ENCODE data around the gene SLC6A1. TPM values are rescaled to one million over a fixed set of nuclear protein-coding genes. Genes with fewer than 3 reads are reported as not detected.

SLC6A1 gene
- total and polyA plus RNA-seq, 2 of the 13 experiments (the other 11 are each of a cell fraction or from before 2014, with no cell fraction given): not detected

GRCh38 chr3:11009898-11010297 is 17.4 kb downstream of the SLC6A1 start:
- no peak overlapping the region for H3K27ac ChIP-seq (ENCODE audit: extremely low read length, insufficient read depth, low read length)
- H2AFZ ChIP-seq (ENCODE audit: low read length): no peak overlapping the region
- no peak overlapping the region for H3K9ac ChIP-seq (ENCODE audit: insufficient read depth, low read depth, low read length)
- WGBS (ENCODE audit: low lambda C conversion rate): 35% methylated on average over 3 of the region's 4 CpGs
- no peaks in the 10 kb centered on the region for H3K36me3 ChIP-seq (replicated peaks in 1 of 2; ENCODE audit: control insufficient read depth in 1 of 2, insufficient read depth in 2 of 2, low read length in 2 of 2)
- H3K4me3 ChIP-seq (replicated peaks in 1 of 3; ENCODE audit: insufficient read depth in 1 of 3, low read depth in 2 of 3, low read length in 3 of 3): no peak overlapping the region
- H4K20me1 ChIP-seq (ENCODE audit: insufficient read depth, low read length): no peaks in the 10 kb centered on the region
- H3K79me2 ChIP-seq (ENCODE audit: insufficient read depth, low read length): no peaks in the 10 kb centered on the region
- CTCF ChIA-PET (ENCODE audit: low intra/inter-chr PET ratio, low total read pairs): no interaction called here
- ATAC-seq (no peak), FAIRE-seq (no peak), DNase-seq (ENCODE audit: low spot score) (no peak)
- intact Hi-C loops (cut with micrococcal nuclease; ENCODE audit: unreplicated experiment) (no loop called here), in situ Hi-C loops (cut with HindIII; ENCODE audit: extremely low pct_ligation_motif_present, low pct_unique_long_range_greater_than_20kb) (no loop called here)
- H3K4me2 ChIP-seq (ENCODE audit: low read depth, low read length): no peak overlapping the region
- POLR2A ChIA-PET: no interaction called here
- no peaks in the 10 kb centered on the region for H3K9me3 ChIP-seq (ENCODE audit: low read length)
- no peak for TF ChIP-seq ZKSCAN5 (CRISPR knock-in tag; IDR thresholded peaks at IDR 0.05)
- no peak for TF ChIP-seq ONECUT2 (CRISPR knock-in tag; IDR thresholded peaks at IDR 0.05)
- no peak for TF ChIP-seq TEAD2 (CRISPR knock-in tag; IDR thresholded peaks at IDR 0.05)
- TF ChIP-seq ZBTB8A (CRISPR knock-in tag; IDR thresholded peaks at IDR 0.05; ENCODE audit: borderline replicate concordance, low read depth): no peak
- TF ChIP-seq ZNF556 (CRISPR knock-in tag; IDR thresholded peaks at IDR 0.05; ENCODE audit: borderline replicate concordance): no peak
- no peak for TF ChIP-seq DMAP1 (CRISPR knock-in tag; IDR thresholded peaks at IDR 0.05)
- no peak for TF ChIP-seq ZNF232 (CRISPR knock-in tag; IDR thresholded peaks at IDR 0.05; ENCODE audit: borderline replicate concordance)
- TF ChIP-seq HOXA3 (CRISPR knock-in tag; IDR thresholded peaks at IDR 0.05): no peak
- TF ChIP-seq, protein P1, sequence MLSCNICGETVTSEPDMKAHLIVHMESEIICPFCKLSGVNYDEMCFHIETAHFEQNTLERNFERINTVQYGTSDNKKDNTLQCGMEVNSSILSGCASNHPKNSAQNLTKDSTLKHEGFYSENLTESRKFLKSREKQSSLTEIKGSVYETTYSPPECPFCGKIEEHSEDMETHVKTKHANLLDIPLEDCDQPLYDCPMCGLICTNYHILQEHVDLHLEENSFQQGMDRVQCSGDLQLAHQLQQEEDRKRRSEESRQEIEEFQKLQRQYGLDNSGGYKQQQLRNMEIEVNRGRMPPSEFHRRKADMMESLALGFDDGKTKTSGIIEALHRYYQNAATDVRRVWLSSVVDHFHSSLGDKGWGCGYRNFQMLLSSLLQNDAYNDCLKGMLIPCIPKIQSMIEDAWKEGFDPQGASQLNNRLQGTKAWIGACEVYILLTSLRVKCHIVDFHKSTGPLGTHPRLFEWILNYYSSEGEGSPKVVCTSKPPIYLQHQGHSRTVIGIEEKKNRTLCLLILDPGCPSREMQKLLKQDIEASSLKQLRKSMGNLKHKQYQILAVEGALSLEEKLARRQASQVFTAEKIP (CRISPR knock-in tag; IDR thresholded peaks at IDR 0.05; ENCODE audit: borderline replicate concordance): no peak
- no peak for TF ChIP-seq ZFY (CRISPR knock-in tag; IDR thresholded peaks at IDR 0.05)
- no peak for TF ChIP-seq HNRNPUL1 (IDR thresholded peaks at IDR 0.05; ENCODE audit: low read depth, low read length)
- TF ChIP-seq HDAC2 (CRISPR knock-in tag; IDR thresholded peaks at IDR 0.05): no peak
- TF ChIP-seq KDM1A (CRISPR knock-in tag; IDR thresholded peaks at IDR 0.05): no peak
- peaks cover 2 to 20% of the 10 kb centered on the region in 2 experiments; a peak in 3 of 5 replicates for H3K27me3 ChIP-seq (ENCODE audit: control insufficient read depth in 1 of 2, insufficient read depth in 2 of 2, low read length in 2 of 2)
- no TSS peak for BruUV-seq (replicated peaks)
- H3K4me1 ChIP-seq (ENCODE audit: insufficient read depth, low read length): no peaks in the 10 kb centered on the region

Measured in HepG2 (cell line).